Progenitor cell of endocrine pancreas (in vitro differentiated cells): Measurements from ENCODE around the gene ADARB2. TPM values are rescaled to one million over a fixed set of nuclear protein-coding genes. Genes with fewer than 3 reads are reported as not detected.
"Not testable (repeated sequence)": the region's sequence is repeated elsewhere in the genome, so short reads cannot be mapped to it uniquely, and the experiment has no call there.

ENCODE experiments used
- DNase-seq: peaks from one replicate; pipeline ENCODE4 v3.0.0; 2021; ENCODE audit warnings: low spot score; ENCODE audit not compliant: unreplicated experiment
- H3K27ac Mint-ChIP-seq: 2 replicates; pipeline ENCODE4 v1.8.0; 2021; ENCODE audit warnings: mild to moderate bottlenecking, moderate library complexity, mixed read lengths
- H3K27me3 Mint-ChIP-seq: 2 replicates; pipeline ENCODE4 v1.8.0; 2021; ENCODE audit warnings: mixed read lengths
- H3K36me3 Mint-ChIP-seq: 2 replicates; pipeline ENCODE4 v1.8.0; 2022; ENCODE audit warnings: mixed read lengths; ENCODE audit not compliant: insufficient read depth
- H3K4me1 Mint-ChIP-seq: 2 replicates; pipeline ENCODE4 v1.8.0; 2021; ENCODE audit warnings: low read depth, mixed read lengths
- H3K4me3 Mint-ChIP-seq: 2 replicates; pipeline ENCODE4 v1.8.0; 2021; ENCODE audit warnings: low read depth, mild to moderate bottlenecking, moderate library complexity, mixed read lengths
- H3K9me3 Mint-ChIP-seq: 2 replicates; pipeline ENCODE4 v1.8.0; 2021; ENCODE audit warnings: low read depth, mixed read lengths
- total RNA-seq: library from RNA; stranded (reverse); gene quantifications from 2 replicates; pipeline ENCODE4 v1.2.1, GENCODE V29; 2021
- TF ChIP-seq, protein P1 (sequence below): fragments of 200-600 bp; sonication (generic); IDR thresholded peaks from one replicate; pipeline ENCODE4 v1.5.0; 2021; ENCODE audit warnings: antibody characterized with exemption, mild to moderate bottlenecking; ENCODE audit not compliant: unreplicated experiment

Gene ADARB2
- total RNA-seq, 1 donor from 2014 or later: 1.3 TPM

DNA sequence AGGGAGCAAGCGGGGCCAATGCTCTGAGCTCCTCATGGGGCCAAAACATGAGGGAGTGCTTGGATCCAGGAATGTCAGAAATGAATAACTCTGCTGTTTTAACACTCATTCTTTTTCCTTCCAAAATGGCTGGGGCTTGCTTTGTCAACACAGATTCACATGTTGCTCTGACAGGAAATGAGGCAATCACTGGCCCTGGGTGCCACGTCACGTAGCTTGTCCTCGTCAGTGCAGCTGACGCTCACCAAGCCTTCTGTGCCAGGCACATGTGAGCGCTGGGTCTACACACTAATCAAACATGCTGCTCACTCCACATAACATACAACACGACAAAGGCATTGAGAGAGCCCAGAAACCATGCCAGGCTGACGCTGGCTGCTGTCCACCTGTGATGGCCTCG is 482.2 kb downstream of the ADARB2 start:
- H3K4me3 Mint-ChIP-seq: no peak overlapping the region
- H3K27me3 Mint-ChIP-seq: peaks cover 4% of the 10 kb centered on the region
- H3K36me3 Mint-ChIP-seq: no peaks in the 10 kb centered on the region
- no peaks in the 10 kb centered on the region for H3K9me3 Mint-ChIP-seq
- no peaks in the 10 kb centered on the region for H3K4me1 Mint-ChIP-seq
- DNase-seq: no peak
- no peak overlapping the region for H3K27ac Mint-ChIP-seq
- TF ChIP-seq, protein P1, sequence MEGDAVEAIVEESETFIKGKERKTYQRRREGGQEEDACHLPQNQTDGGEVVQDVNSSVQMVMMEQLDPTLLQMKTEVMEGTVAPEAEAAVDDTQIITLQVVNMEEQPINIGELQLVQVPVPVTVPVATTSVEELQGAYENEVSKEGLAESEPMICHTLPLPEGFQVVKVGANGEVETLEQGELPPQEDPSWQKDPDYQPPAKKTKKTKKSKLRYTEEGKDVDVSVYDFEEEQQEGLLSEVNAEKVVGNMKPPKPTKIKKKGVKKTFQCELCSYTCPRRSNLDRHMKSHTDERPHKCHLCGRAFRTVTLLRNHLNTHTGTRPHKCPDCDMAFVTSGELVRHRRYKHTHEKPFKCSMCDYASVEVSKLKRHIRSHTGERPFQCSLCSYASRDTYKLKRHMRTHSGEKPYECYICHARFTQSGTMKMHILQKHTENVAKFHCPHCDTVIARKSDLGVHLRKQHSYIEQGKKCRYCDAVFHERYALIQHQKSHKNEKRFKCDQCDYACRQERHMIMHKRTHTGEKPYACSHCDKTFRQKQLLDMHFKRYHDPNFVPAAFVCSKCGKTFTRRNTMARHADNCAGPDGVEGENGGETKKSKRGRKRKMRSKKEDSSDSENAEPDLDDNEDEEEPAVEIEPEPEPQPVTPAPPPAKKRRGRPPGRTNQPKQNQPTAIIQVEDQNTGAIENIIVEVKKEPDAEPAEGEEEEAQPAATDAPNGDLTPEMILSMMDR: no peak

DNA sequence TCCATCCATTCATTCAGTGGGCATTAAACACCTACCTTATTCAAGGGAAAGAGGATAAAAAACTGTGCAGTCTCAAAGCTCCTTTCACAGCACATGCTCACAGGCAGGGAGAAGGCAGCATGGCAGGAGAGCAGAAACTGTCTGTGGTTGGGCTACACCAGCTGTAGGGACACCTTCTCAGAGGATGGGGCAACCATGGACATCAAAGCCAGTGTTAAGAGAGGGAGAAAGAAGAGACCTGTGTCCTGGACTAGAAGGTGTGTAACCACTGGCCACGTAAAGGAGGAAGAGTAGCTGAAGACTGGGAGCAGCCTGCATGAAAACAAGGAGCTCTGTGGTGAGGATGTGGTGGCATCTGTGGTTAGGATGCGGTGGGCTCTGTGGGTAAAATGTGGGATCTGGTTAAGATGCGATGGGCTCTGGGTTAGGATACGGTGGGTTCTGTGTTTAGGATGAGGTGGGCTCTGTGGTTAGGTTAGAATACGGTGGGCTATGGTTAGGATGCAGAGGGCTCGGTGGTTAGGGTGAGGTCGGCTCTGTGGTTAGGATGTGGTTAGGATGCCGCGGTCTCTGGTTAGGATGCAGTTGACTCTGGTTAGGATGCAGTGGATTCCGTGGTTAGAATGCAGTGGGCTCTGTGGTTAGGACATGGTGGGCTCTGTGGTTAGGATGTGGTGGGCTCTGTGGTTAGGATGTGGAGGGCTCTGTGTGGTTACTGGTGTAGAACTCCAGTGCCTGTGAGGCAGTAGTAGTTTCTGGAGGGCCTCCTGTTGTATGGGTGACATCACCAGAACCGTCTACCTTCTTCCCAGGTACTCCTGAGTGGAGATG is 483.6 kb downstream of the ADARB2 start:
- Mint-ChIP-seq H3K9me3 (no peaks in the 10 kb centered on the region), H3K4me1 (no peaks in the 10 kb centered on the region), H3K27ac (peak overlapping the region; percentile 81), H3K36me3 (no peaks in the 10 kb centered on the region), H3K4me3 (no peak overlapping the region), H3K27me3 (peaks cover 4% of the 10 kb centered on the region)
- no peak for DNase-seq
- TF ChIP-seq, protein P1: no peak

DNA sequence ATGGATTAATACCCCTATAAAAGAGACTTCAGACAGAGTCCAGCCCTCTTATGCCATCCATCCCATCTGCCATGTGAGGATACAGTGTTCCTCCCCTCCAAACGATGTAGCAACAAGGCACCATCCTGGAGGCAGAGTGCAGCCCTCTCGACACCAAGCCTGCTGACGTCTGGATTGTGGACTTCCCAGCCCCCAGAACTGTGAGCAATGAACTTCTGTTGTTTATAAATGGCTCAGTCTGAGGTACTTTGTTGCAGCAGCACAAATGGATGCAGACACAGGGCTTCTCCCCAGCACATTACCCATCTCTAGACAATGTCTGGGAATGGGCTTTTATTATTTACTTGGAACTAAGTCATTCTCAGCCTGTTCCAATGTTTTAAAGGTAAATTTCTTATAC is 485.6 kb downstream of the ADARB2 start:
- no peaks in the 10 kb centered on the region for H3K9me3 Mint-ChIP-seq
- no peaks in the 10 kb centered on the region for H3K4me1 Mint-ChIP-seq
- no peak overlapping the region for H3K4me3 Mint-ChIP-seq
- no peaks in the 10 kb centered on the region for H3K36me3 Mint-ChIP-seq
- peaks cover 4% of the 10 kb centered on the region for H3K27me3 Mint-ChIP-seq
- no peak for DNase-seq
- no peak overlapping the region for H3K27ac Mint-ChIP-seq
- TF ChIP-seq, protein P1: no peak

DNA sequence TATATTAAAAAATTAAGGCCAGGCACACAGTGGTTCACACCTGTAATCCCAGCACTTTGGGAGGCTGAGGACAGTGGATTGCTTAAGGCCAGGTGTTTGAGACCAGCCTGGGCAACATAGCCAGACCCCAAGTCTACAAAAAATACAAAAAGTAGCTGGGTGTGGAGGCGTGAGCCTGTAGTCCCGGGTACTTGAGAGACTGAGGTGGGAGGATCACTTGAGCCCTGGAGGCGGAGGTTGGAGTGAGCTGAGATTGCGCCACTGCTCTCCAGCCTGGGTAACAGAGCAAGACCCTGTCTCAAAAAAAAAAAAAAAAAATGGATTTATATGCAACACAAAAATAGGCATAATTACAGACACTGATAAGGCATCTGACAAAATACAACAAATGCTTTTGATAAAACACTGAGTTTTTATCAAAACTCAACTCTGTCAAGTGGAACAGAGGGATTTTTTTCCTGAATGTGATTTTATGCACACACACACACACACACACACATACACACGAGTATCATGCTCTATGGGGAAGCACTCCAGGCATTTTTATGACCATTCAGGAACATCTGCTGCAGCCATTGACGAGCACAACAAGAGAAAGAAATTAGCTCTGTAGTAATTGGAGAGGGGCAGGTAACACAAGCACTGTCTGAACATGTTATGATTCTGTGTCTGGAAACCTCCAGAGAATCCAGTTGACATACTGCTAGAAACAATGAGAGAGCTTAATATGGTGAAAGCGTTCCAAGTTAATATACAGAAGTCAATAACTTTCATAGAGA is 488.0 kb downstream of the ADARB2 start:
- TF ChIP-seq, protein P1: no peak
- H3K27ac Mint-ChIP-seq: no peak overlapping the region
- no peak for DNase-seq
- no peaks in the 10 kb centered on the region for H3K36me3 Mint-ChIP-seq
- H3K27me3 Mint-ChIP-seq: peaks cover 4% of the 10 kb centered on the region
- H3K9me3 Mint-ChIP-seq: no peaks in the 10 kb centered on the region
- H3K4me3 Mint-ChIP-seq: no peak overlapping the region
- no peaks in the 10 kb centered on the region for H3K4me1 Mint-ChIP-seq

DNA sequence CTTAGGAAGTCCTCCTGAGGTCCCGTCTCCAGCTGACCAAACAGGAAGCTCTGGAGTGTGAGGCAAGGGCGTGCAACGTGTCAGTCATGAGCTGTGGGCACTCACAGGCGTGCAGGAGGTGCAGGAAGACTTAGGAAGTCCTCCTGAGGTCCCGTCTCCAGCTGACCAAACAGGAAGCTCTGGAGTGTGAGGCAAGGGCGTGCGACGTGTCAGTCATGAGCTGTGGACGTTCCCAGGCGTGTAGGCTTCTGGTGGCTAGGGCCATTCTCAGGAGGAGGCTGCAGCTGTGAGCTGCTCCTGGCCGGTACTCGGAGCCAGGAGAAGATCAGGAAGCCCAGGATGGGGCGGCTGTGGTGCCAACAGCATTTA is 489.1 kb downstream of the ADARB2 start:
- not testable (repeated sequence) for H3K4me1 Mint-ChIP-seq, H3K9me3 Mint-ChIP-seq, H3K4me3 Mint-ChIP-seq, H3K27ac Mint-ChIP-seq, H3K27me3 Mint-ChIP-seq, H3K36me3 Mint-ChIP-seq, DNase-seq
